ENCODE measurements around the gene LIN54.

LIN54 gene

DNA sequence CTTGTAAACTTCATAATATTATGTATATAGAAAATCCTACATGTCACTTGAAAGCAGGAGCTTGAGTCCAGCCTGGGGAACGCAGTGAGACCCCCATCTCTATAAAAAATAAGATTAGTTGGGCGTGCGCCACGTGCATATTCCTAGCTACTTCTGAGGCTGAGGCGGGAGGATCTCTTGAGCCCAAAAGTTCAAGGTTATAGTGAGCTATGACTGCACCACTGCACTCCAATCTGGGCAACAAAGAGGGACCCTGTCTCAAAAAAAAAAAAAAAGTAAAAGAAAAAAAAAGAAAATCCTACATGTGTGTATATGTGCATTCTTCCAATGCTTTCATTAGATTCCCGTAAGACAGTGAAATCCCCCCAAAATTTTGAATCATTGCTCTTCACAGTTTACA, 121.3 kb downstream of the LIN54 start:
- DNase-seq: no peak

DNA sequence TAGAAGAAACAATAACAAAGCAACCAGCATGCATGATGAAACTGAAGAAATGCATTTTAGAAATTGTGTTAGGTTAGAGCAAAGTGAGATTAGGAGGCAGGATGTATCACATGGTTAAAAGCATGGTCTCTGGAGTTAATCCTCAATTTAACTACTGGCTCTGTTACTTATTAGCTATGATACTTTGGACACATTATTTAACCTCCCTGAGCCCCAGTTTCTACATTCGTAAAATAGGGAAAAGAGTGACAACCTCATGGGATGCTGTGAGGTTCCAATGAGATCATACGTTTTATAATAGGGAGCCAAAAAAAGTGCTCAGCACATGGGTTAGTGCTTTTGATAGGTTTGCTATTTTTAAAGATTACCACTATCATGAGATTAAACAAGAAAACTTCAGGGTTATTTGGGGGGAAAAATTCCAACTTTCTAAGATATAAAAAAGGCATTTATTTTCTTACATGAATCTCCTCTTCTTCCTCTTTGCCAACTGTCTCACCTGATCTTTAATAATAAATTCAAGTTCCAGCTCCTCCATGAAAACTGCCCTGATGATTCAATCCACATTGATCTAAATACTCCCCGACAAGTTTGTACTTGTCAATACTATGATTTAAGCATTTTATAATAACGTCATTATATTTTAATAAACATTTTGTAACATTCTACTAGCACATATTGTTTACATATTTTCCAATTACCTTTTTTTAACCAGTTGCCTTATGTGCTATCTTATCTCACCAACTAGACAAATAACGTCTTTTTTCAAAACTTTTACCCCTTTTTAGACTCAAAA, 124.3 kb downstream of the LIN54 start:
- DNase-seq: no peak

GRCh38 chr4:82885410-82885809, 125.2 kb downstream of the LIN54 start:
- DNase-seq: no peak

All from activated effector memory CD4-positive, alpha-beta T cell treated with anti-CD3 and anti-CD28 coated beads, Interleukin-2, amount 50 U/mL, for 16 hours (primary cell).